ENCODE measurements around the gene LUC7L3. TPM values are rescaled to one million over a fixed set of nuclear protein-coding genes. Genes with fewer than 3 reads are reported as not detected.

Gene LUC7L3
- total and polyA plus RNA-seq, 2 of the 13 experiments (the other 11 are each of a cell fraction or from before 2014, with no cell fraction given), result 108 to 120 TPM

DNA sequence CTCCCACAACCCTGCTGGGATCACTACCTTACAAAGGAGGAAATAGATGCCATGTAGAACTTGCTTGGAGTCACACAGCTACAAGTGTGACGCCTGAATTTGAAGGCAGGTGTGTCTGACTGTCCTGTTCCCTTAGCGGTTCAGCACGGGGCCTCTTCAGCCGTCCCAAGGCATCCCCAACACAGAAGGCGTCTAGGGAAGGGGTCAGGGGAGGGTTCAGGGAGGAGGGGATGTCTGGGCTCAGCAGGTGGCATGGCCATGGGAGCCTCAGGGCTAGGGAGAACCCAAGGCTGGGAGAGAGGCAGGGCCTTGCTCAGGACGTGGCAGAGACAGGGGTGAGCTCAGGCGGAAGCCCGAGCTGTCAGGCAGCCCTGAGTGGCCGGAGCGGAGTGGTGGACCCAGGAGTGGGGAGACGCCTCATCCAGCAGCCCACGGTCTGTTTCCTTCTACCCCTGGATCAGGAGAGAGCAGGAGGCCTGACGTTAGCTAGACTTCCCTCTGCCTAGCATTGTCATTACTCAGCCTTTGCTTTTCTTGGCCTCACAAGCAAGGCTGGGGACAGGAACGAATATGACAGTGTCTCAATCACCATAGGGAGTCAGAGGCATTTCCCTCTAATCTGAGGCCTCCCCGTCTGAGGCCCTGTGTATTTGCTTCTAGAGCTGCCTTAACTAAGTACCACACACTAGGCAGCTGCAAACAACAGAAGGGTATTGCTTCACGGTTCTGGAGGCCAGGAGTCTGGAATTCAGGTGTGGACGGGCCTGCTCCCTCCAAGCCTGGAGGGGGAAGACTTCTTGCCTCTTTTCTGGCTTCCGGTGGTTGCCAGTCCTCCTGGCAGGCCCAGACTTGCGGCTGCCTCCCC, 79.3 kb downstream of the LUC7L3 start (continued):
- TF ChIP-seq ZNF121 (CRISPR knock-in tag; IDR thresholded peaks at IDR 0.05), result 0 out of 2 replicates have a peak, but pooled peaks have one; percentile 11
- TF ChIP-seq, protein P1, sequence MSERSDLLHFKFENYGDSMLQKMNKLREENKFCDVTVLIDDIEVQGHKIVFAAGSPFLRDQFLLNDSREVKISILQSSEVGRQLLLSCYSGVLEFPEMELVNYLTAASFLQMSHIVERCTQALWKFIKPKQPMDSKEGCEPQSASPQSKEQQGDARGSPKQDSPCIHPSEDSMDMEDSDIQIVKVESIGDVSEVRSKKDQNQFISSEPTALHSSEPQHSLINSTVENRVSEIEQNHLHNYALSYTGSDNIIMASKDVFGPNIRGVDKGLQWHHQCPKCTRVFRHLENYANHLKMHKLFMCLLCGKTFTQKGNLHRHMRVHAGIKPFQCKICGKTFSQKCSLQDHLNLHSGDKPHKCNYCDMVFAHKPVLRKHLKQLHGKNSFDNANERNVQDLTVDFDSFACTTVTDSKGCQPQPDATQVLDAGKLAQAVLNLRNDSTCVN (CRISPR knock-in tag; IDR thresholded peaks at IDR 0.05; ENCODE audit: borderline replicate concordance), result peak; percentile 98
- TF ChIP-seq, protein P2, sequence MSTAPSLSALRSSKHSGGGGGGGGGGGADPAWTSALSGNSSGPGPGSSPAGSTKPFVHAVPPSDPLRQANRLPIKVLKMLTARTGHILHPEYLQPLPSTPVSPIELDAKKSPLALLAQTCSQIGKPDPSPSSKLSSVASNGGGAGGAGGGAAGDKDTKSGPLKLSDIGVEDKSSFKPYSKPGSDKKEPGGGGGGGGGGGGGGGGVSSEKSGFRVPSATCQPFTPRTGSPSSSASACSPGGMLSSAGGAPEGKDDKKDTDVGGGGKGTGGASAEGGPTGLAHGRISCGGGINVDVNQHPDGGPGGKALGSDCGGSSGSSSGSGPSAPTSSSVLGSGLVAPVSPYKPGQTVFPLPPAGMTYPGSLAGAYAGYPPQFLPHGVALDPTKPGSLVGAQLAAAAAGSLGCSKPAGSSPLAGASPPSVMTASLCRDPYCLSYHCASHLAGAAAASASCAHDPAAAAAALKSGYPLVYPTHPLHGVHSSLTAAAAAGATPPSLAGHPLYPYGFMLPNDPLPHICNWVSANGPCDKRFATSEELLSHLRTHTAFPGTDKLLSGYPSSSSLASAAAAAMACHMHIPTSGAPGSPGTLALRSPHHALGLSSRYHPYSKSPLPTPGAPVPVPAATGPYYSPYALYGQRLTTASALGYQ (CRISPR knock-in tag; IDR thresholded peaks at IDR 0.05), result no peak
- TF ChIP-seq, protein P3, sequence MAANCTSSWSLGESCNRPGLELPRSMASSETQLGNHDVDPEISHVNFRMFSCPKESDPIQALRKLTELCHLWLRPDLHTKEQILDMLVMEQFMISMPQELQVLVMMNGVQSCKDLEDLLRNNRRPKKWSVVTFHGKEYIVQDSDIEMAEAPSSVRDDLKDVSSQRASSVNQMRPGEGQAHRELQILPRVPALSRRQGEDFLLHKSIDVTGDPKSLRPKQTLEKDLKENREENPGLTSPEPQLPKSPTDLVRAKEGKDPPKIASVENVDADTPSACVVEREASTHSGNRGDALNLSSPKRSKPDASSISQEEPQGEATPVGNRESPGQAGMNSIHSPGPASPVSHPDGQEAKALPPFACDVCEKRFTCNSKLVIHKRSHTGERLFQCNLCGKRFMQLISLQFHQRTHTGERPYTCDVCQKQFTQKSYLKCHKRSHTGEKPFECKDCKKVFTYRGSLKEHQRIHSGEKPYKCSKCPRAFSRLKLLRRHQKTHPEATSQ (CRISPR knock-in tag; IDR thresholded peaks at IDR 0.05; ENCODE audit: borderline replicate concordance), result no peak
- peak; percentile 80; the same call in 1 of the 2 replicates for TF ChIP-seq ZNF572 (CRISPR knock-in tag; IDR thresholded peaks at IDR 0.05)
- TF ChIP-seq, protein P4, sequence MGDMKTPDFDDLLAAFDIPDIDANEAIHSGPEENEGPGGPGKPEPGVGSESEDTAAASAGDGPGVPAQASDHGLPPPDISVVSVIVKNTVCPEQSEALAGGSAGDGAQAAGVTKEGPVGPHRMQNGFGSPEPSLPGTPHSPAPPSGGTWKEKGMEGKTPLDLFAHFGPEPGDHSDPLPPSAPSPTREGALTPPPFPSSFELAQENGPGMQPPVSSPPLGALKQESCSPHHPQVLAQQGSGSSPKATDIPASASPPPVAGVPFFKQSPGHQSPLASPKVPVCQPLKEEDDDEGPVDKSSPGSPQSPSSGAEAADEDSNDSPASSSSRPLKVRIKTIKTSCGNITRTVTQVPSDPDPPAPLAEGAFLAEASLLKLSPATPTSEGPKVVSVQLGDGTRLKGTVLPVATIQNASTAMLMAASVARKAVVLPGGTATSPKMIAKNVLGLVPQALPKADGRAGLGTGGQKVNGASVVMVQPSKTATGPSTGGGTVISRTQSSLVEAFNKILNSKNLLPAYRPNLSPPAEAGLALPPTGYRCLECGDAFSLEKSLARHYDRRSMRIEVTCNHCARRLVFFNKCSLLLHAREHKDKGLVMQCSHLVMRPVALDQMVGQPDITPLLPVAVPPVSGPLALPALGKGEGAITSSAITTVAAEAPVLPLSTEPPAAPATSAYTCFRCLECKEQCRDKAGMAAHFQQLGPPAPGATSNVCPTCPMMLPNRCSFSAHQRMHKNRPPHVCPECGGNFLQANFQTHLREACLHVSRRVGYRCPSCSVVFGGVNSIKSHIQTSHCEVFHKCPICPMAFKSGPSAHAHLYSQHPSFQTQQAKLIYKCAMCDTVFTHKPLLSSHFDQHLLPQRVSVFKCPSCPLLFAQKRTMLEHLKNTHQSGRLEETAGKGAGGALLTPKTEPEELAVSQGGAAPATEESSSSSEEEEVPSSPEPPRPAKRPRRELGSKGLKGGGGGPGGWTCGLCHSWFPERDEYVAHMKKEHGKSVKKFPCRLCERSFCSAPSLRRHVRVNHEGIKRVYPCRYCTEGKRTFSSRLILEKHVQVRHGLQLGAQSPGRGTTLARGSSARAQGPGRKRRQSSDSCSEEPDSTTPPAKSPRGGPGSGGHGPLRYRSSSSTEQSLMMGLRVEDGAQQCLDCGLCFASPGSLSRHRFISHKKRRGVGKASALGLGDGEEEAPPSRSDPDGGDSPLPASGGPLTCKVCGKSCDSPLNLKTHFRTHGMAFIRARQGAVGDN (CRISPR knock-in tag; IDR thresholded peaks at IDR 0.05), result peak; percentile 54
- 0 out of 2 replicates have a peak, but pooled peaks have one; percentile 12 for TF ChIP-seq KDM5B (CRISPR knock-in tag; IDR thresholded peaks at IDR 0.05; ENCODE audit: borderline replicate concordance)
- no peak for TF ChIP-seq ZNF10 (CRISPR knock-in tag; IDR thresholded peaks at IDR 0.05; ENCODE audit: borderline replicate concordance, low read depth)
- 0 out of 2 replicates have a peak, but pooled peaks have one; percentile 10 for TF ChIP-seq SALL1 (CRISPR knock-in tag; IDR thresholded peaks at IDR 0.05)
- TF ChIP-seq, protein P5, sequence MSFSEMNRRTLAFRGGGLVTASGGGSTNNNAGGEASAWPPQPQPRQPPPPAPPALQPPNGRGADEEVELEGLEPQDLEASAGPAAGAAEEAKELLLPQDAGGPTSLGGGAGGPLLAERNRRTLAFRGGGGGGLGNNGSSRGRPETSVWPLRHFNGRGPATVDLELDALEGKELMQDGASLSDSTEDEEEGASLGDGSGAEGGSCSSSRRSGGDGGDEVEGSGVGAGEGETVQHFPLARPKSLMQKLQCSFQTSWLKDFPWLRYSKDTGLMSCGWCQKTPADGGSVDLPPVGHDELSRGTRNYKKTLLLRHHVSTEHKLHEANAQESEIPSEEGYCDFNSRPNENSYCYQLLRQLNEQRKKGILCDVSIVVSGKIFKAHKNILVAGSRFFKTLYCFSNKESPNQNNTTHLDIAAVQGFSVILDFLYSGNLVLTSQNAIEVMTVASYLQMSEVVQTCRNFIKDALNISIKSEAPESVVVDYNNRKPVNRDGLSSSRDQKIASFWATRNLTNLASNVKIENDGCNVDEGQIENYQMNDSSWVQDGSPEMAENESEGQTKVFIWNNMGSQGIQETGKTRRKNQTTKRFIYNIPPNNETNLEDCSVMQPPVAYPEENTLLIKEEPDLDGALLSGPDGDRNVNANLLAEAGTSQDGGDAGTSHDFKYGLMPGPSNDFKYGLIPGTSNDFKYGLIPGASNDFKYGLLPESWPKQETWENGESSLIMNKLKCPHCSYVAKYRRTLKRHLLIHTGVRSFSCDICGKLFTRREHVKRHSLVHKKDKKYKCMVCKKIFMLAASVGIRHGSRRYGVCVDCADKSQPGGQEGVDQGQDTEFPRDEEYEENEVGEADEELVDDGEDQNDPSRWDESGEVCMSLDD (CRISPR knock-in tag; IDR thresholded peaks at IDR 0.05; ENCODE audit: borderline replicate concordance), result no peak
- TF ChIP-seq, protein P6, sequence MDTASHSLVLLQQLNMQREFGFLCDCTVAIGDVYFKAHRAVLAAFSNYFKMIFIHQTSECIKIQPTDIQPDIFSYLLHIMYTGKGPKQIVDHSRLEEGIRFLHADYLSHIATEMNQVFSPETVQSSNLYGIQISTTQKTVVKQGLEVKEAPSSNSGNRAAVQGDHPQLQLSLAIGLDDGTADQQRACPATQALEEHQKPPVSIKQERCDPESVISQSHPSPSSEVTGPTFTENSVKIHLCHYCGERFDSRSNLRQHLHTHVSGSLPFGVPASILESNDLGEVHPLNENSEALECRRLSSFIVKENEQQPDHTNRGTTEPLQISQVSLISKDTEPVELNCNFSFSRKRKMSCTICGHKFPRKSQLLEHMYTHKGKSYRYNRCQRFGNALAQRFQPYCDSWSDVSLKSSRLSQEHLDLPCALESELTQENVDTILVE (CRISPR knock-in tag; IDR thresholded peaks at IDR 0.05), result no peak
- TF ChIP-seq ZMYM2 (CRISPR knock-in tag; IDR thresholded peaks at IDR 0.05), result no peak
- 0 out of 2 replicates have a peak, but pooled peaks have one; percentile 34 for TF ChIP-seq ZKSCAN1 (IDR thresholded peaks at IDR 0.05; ENCODE audit: low read length)
- peak; percentile 20; the same call in 1 of the 2 replicates for TF ChIP-seq SPEN (CRISPR knock-in tag; IDR thresholded peaks at IDR 0.05; ENCODE audit: low read depth)
